NB4 (cell line): ENCODE results near the gene EPS8.

Experiments used
- CTCF ChIP-seq: IDR thresholded peaks from one replicate; pipeline ENCODE4 v1.5.1; 2012; ENCODE audit warnings: low read depth, low read length
- MAX ChIP-seq: IDR thresholded peaks from 2 replicates; pipeline ENCODE4 v1.6.1; 2011; ENCODE audit warnings: low read depth, low read length
- MYC ChIP-seq: IDR thresholded peaks from 2 replicates; pipeline ENCODE4 v1.6.1; 2011; ENCODE audit warnings: low read depth, low read length
- POLR2A ChIP-seq: IDR thresholded peaks from 2 replicates; pipeline ENCODE4 v1.6.1; 2011; ENCODE audit warnings: mild to moderate bottlenecking; ENCODE audit not compliant: insufficient read length; ENCODE audit errors: extremely low read depth

- TF ChIP-seq CTCF (no peak), POLR2A (no peak), MAX (no peak), MYC (no peak)
Observed at GRCh38 chr12:15712160-15712559, 77.0 kb downstream of the EPS8 start.
